GM12801 (cell line): ENCODE data around the gene DYRK1A.

Experiments
- TF ChIP-seq, protein P1 (sequence below): IDR thresholded peaks from one replicate; pipeline ENCODE4 v1.5.1; 2011; ENCODE audit warnings: control low read depth; ENCODE audit not compliant: insufficient read length; ENCODE audit errors: extremely low read depth

The DYRK1A gene

DNA sequence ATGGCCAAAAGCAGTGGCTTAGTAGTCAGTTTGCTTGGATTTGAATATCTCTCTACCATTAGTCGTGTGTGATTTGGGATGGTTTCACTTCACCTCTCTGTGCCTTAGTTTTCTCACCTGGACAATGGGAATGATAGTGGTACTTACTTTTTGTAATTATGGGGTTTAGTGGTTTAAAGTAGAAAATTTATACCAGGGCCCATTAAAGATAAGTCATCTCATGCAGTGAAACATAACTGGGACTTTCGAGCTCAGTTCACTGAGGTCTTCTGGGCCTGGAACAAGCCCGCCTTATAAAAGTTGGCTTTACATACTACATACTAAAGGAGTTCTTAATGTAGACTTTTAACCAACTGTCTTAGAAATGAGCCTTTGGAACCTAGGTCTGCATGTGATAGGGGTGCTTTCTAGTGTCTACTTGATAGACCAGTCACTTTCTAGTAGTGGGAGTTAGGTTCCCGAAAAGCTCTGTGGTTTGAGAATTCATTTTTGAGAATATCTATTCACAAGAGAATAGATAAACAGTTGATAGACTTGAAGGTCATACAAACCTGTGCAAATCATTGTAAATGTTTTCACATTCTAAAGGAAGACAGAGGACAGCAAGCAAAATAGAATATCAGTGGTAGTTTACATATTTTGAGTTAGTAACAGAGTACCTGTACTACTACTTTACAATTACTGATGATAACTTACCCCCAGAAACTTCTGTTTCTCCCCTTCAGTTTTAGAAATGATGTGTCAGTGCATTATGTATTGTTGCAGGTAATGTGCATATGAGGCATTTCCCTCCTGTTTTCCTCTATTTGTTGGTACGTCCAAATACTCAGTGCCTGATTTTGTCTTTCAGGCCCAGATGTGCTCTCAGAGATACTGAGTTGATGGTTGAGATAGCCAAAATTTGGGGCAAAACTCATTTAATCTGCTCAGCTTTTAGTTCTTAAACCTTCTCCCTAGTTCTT, 48.0 kb downstream of the DYRK1A start:
- TF ChIP-seq, protein P1, sequence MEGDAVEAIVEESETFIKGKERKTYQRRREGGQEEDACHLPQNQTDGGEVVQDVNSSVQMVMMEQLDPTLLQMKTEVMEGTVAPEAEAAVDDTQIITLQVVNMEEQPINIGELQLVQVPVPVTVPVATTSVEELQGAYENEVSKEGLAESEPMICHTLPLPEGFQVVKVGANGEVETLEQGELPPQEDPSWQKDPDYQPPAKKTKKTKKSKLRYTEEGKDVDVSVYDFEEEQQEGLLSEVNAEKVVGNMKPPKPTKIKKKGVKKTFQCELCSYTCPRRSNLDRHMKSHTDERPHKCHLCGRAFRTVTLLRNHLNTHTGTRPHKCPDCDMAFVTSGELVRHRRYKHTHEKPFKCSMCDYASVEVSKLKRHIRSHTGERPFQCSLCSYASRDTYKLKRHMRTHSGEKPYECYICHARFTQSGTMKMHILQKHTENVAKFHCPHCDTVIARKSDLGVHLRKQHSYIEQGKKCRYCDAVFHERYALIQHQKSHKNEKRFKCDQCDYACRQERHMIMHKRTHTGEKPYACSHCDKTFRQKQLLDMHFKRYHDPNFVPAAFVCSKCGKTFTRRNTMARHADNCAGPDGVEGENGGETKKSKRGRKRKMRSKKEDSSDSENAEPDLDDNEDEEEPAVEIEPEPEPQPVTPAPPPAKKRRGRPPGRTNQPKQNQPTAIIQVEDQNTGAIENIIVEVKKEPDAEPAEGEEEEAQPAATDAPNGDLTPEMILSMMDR, result no peak

DNA sequence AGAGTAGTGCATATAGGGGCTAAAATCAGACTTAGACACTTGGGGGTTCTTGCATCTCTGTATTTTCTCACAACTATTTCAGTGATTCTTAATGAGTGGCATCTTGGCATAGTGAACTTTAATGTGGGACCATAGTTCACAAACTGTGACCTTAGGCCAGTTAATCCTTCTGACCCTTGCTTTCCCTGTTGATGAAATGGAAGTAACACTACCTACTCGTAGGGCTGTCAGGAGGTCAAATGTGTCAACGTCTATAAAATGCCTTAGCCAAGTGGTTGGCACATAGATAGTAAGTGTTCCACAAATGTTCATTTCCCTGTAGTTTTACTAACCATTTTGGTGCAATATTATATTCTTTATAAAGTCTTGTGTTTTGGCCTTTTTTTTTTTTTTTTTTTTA, 49.4 kb downstream of the DYRK1A start:
- TF ChIP-seq, protein P1, result no peak

DNA sequence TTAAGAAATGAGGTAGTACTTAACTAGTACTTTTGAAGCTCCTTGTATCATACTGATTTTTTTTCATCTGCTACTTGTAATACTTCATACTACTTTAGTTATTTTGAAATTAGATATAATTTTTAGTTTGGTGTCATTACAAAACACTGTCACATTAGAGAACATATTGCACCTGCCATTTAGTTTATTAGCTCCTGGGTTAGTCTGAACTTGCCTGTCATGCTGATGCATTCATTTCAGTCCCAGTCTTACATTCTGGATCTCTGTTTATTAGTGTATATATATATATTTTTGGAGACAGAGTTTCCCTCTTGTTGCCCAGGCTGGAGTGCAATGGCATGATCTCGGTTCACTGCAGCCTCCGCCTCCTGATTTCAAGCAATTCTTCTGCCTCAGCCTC, 50.3 kb downstream of the DYRK1A start:
- TF ChIP-seq, protein P1, result no peak

DNA sequence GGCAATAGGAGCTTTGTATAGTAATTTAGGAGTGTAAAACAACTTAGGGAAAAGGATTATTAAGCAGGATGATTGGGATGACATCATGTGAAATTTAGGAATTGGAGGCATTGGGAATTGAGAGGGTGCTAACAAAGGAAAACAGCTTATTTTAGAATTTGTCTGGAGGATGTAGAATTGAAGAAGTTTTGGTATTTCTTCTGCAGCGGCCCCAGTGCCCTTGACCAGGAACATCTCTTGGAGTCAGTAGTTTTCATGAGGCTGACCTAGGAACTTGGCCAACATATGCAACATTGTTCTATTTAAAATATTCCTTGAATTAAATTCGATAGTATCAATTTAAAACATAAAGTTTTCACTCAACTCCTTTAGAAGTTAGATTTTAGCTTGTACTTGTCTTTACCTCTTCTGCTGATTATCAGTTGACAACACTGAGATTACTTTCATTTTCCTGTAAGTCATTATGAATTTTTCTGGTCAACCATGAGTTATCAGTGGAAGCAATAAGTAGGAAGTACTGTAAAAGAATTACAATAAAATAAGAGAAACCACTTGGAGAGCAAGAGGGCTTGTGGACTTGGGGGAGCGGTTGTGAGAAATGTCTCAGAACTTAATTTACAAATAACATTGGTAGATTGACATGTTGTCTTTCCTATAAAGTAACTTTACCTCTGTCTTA, 52.8 kb downstream of the DYRK1A start:
- TF ChIP-seq, protein P1, result no peak

DNA sequence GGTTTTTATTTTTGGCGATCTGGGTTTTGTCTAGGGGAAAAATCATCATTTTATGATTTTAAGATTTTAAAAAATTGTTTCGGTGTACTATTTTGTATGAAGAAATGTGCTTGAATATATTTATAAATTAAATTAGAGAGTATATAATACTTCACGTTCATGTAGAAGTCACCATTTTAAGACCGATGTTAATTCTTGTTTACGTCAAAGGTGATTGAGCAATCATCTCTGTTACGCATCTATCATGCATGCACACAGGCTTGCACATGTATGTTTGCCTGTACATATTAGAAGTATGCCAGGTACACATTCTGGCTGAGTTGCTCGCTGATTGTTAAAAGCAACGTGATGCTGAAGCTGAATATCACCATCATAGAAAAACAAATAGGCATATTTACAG, 54.7 kb downstream of the DYRK1A start:
- TF ChIP-seq, protein P1, result no peak

DNA sequence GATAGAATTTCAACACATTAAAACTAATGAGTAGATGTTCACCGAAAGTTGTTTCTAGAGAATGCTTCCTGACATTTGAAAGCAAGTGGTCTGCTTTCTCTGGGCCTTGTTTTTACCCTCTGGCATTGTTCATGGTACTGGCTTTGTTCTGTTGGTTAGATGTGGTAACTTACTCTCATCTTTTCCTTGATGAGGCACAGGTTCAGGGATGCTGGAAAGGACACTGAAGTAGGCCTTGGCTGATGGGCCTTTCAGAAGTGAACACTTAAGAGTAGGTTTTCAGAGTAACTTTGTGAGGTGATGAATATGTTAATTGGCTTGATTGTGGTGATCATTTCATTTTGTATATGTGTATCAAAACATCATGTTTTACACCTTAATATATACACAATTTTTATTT, 55.8 kb downstream of the DYRK1A start:
- TF ChIP-seq, protein P1, result no peak

DNA sequence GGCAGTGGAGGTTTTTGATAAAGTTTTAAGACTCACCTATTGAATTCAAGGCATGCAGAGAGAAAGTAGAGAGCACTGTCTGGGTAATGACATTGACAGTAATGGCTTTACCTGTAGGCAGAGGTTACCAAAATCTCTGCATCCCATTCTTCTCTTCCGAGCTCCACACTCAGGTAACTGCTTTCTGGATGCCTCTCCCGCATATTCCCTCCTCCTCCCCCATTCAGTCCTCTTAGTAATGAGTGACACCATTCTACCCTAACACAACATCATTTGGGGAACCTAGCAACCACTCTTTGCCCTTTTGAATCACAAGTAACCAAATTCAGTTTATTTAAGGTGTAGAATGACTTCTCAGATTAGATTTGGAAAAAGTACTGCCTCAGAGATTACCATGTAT, 56.5 kb downstream of the DYRK1A start:
- TF ChIP-seq, protein P1, result no peak
